ENCODE measurements around the gene SDF4. TPM values are rescaled to one million over a fixed set of nuclear protein-coding genes. Genes with fewer than 3 reads are reported as not detected.

SDF4 gene
- total RNA-seq, 1 experiment from 2014 or later: 122 TPM

GRCh38 chr1:1278620-1279019 is 46.8 kb upstream of the SDF4 start:
- DNase-seq (ENCODE audit: unreplicated experiment): no peak
- BruUV-seq (replicated peaks): no TSS peak
- CTCF ChIA-PET: interaction anchor here (0.5 to 1.5 kb wide), 3 partner anchors 13 to 25 kb away, joined by 3 to 8 read pairs (median 3); no protein-coding TSS in a partner anchor
- Mint-ChIP-seq H3K9me3 (ENCODE audit: unreplicated experiment) (no peaks in the 10 kb centered on the region), H3K4me3 (ENCODE audit: unreplicated experiment) (no peak overlapping the region), H3K27me3 (ENCODE audit: insufficient read depth, unreplicated experiment) (no peaks in the 10 kb centered on the region), H3K4me1 (ENCODE audit: insufficient read depth, unreplicated experiment) (peaks cover 6% of the 10 kb centered on the region), H3K36me3 (ENCODE audit: insufficient read depth, unreplicated experiment) (no peaks in the 10 kb centered on the region), H3K27ac (ENCODE audit: low read depth, unreplicated experiment) (no peak overlapping the region)
- POLR2A ChIA-PET: no interaction called here
- intact Hi-C loops (cut with micrococcal nuclease): no loop called here
- TF ChIP-seq CTCF (IDR thresholded peaks at IDR 0.05; ENCODE audit: unreplicated experiment): no peak

GRCh38 chr1:1275836-1276235 is 44.0 kb upstream of the SDF4 start:
- Mint-ChIP-seq H3K4me3 (ENCODE audit: unreplicated experiment) (no peak overlapping the region), H3K9me3 (ENCODE audit: unreplicated experiment) (no peaks in the 10 kb centered on the region), H3K27me3 (ENCODE audit: insufficient read depth, unreplicated experiment) (no peaks in the 10 kb centered on the region), H3K36me3 (ENCODE audit: insufficient read depth, unreplicated experiment) (peaks cover 10% of the 10 kb centered on the region), H3K4me1 (ENCODE audit: insufficient read depth, unreplicated experiment) (peaks cover 6% of the 10 kb centered on the region), H3K27ac (ENCODE audit: low read depth, unreplicated experiment) (no peak overlapping the region)
- no peak for TF ChIP-seq CTCF (IDR thresholded peaks at IDR 0.05; ENCODE audit: unreplicated experiment)
- BruUV-seq (replicated peaks): no TSS peak
- CTCF ChIA-PET: interaction anchor here (0.6 kb wide), 1 partner anchor 23 kb away, joined by 3 read pairs; no protein-coding TSS in a partner anchor
- POLR2A ChIA-PET: no interaction called here
- intact Hi-C loops (cut with micrococcal nuclease): no loop called here
- DNase-seq (ENCODE audit: unreplicated experiment): no peak

GRCh38 chr1:1274931-1275431 is 43.2 kb upstream of the SDF4 start:
- no peak for TF ChIP-seq CTCF (IDR thresholded peaks at IDR 0.05; ENCODE audit: unreplicated experiment)
- Mint-ChIP-seq H3K9me3 (ENCODE audit: unreplicated experiment) (no peaks in the 10 kb centered on the region), H3K4me3 (ENCODE audit: unreplicated experiment) (peak overlapping the region; percentile 83), H3K36me3 (ENCODE audit: insufficient read depth, unreplicated experiment) (peaks cover 19% of the 10 kb centered on the region), H3K4me1 (ENCODE audit: insufficient read depth, unreplicated experiment) (peaks cover 15% of the 10 kb centered on the region), H3K27me3 (ENCODE audit: insufficient read depth, unreplicated experiment) (no peaks in the 10 kb centered on the region), H3K27ac (ENCODE audit: low read depth, unreplicated experiment) (no peak overlapping the region)
- no peak for DNase-seq (ENCODE audit: unreplicated experiment)
- ChIA-PET POLR2A (interaction anchor here (1.3 kb wide), 1 partner anchor 16 kb away, joined by 3 read pairs; no protein-coding TSS in a partner anchor), CTCF (interaction anchor here (0.6 kb wide), 1 partner anchor 23 kb away, joined by 3 read pairs; no protein-coding TSS in a partner anchor)
- intact Hi-C loops (cut with micrococcal nuclease): no loop called here
- BruUV-seq (replicated peaks): no TSS peak

- H3K4me1 Mint-ChIP-seq (ENCODE audit: insufficient read depth, unreplicated experiment): peaks cover 17% of the 10 kb centered on the region
- H3K4me3 Mint-ChIP-seq (ENCODE audit: unreplicated experiment): peak overlapping the region; percentile 83
- peaks cover 24% of the 10 kb centered on the region for H3K36me3 Mint-ChIP-seq (ENCODE audit: insufficient read depth, unreplicated experiment)
- no peak for TF ChIP-seq CTCF (IDR thresholded peaks at IDR 0.05; ENCODE audit: unreplicated experiment)
- no peak overlapping the region for H3K27ac Mint-ChIP-seq (ENCODE audit: low read depth, unreplicated experiment)
- H3K9me3 Mint-ChIP-seq (ENCODE audit: unreplicated experiment): no peaks in the 10 kb centered on the region
- intact Hi-C loops (cut with micrococcal nuclease): no loop called here
- POLR2A ChIA-PET: interaction anchor here (0.8 to 1.4 kb wide), 9 partner anchors 7 to 155 kb away, joined by 3 to 8 read pairs (median 3); no protein-coding TSS in a partner anchor
- CTCF ChIA-PET: no interaction called here
- BruUV-seq (replicated peaks): no TSS peak
- no peaks in the 10 kb centered on the region for H3K27me3 Mint-ChIP-seq (ENCODE audit: insufficient read depth, unreplicated experiment)
- no peak for DNase-seq (ENCODE audit: unreplicated experiment)
Observed at GRCh38 chr1:1274299-1274930, 42.6 kb upstream of the SDF4 start.

Measured in MCF 10A (cell line).